ENCODE results near the gene SMIM22. TPM values are rescaled to one million over a fixed set of nuclear protein-coding genes. Genes with fewer than 3 reads are reported as not detected.

Gene SMIM22
- total RNA-seq, 1 donor from 2014 or later, result not detected

- no peaks in the 10 kb centered on the region for H3K4me1 ChIP-seq
- no peak for DNase-seq
- intact Hi-C loops (cut with micrococcal nuclease), result no loop called here
- no peak within 1 kb of the TSS for H3K4me3 ChIP-seq
- no peaks in the 10 kb centered on the region for H3K36me3 ChIP-seq
- H3K9me3 ChIP-seq (replicated peaks), result no peaks in the 10 kb centered on the region
- no peaks in the 10 kb centered on the region for H3K27me3 ChIP-seq (ENCODE audit: low read depth)
- TF ChIP-seq CTCF (IDR thresholded peaks at IDR 0.05; ENCODE audit: borderline replicate concordance), result no peak
- no peak within 1 kb of the TSS for H3K27ac ChIP-seq (replicated peaks)
Observed at GRCh38 chr16:4787627-4788482, 7.3 kb upstream of the SMIM22 start, which contains the start of gene SEPTIN12. SEPTIN12 (minus strand) TSS chr16:4788345; CDS start chr16:4787645, 700 bp downstream.

GRCh38 chr16:4788489-4788889 is 6.7 kb upstream of the SMIM22 start:
- intact Hi-C loops (cut with micrococcal nuclease), result no loop called here
- no peak for TF ChIP-seq CTCF (IDR thresholded peaks at IDR 0.05; ENCODE audit: borderline replicate concordance)
- no peak for DNase-seq
- Histone ChIP-seq H3K27me3 (ENCODE audit: low read depth) (no peaks in the 10 kb centered on the region), H3K27ac (replicated peaks) (no peak overlapping the region), H3K4me3 (no peak overlapping the region), H3K36me3 (no peaks in the 10 kb centered on the region), H3K9me3 (replicated peaks) (no peaks in the 10 kb centered on the region), H3K4me1 (no peaks in the 10 kb centered on the region)

GRCh38 chr16:4788910-4789309 is 6.3 kb upstream of the SMIM22 start:
- Histone ChIP-seq H3K36me3 (no peaks in the 10 kb centered on the region), H3K9me3 (replicated peaks) (no peaks in the 10 kb centered on the region), H3K27me3 (ENCODE audit: low read depth) (no peaks in the 10 kb centered on the region), H3K27ac (replicated peaks) (no peak overlapping the region), H3K4me1 (no peaks in the 10 kb centered on the region), H3K4me3 (no peak overlapping the region)
- intact Hi-C loops (cut with micrococcal nuclease), result no loop called here
- TF ChIP-seq CTCF (IDR thresholded peaks at IDR 0.05; ENCODE audit: borderline replicate concordance), result no peak
- DNase-seq, result no peak

GRCh38 chr16:4790261-4790660 is 4.9 kb upstream of the SMIM22 start:
- no peak for TF ChIP-seq CTCF (IDR thresholded peaks at IDR 0.05; ENCODE audit: borderline replicate concordance)
- Histone ChIP-seq H3K9me3 (replicated peaks) (no peaks in the 10 kb centered on the region), H3K27ac (replicated peaks) (no peak overlapping the region), H3K36me3 (no peaks in the 10 kb centered on the region), H3K27me3 (ENCODE audit: low read depth) (no peaks in the 10 kb centered on the region), H3K4me1 (no peaks in the 10 kb centered on the region), H3K4me3 (no peak overlapping the region)
- intact Hi-C loops (cut with micrococcal nuclease), result no loop called here
- DNase-seq, result no peak

- H3K4me1 ChIP-seq, result no peaks in the 10 kb centered on the region
- intact Hi-C loops (cut with micrococcal nuclease), result no loop called here
Observed at GRCh38 chr16:4790871-4791270, 4.3 kb upstream of the SMIM22 start.

More at GRCh38 chr16:4790871-4791270, 4.3 kb upstream of the SMIM22 start:
- Histone ChIP-seq H3K27ac (replicated peaks) (no peak overlapping the region), H3K9me3 (replicated peaks) (no peaks in the 10 kb centered on the region), H3K36me3 (no peaks in the 10 kb centered on the region), H3K27me3 (ENCODE audit: low read depth) (no peaks in the 10 kb centered on the region), H3K4me3 (no peak overlapping the region)
- DNase-seq, result no peak
- no peak for TF ChIP-seq CTCF (IDR thresholded peaks at IDR 0.05; ENCODE audit: borderline replicate concordance)

Data from left ventricle myocardium inferior (tissue), 1 donor.